Measurements from ENCODE around the gene WNT3A.

GRCh38 chr1:228104526-228105269 is 97.9 kb downstream of the WNT3A start:
- TF ChIP-seq CTCF (IDR thresholded peaks at IDR 0.05) = no peak
- no peak for TF ChIP-seq POLR2A (IDR thresholded peaks at IDR 0.05)
- TF ChIP-seq EP300 (IDR thresholded peaks at IDR 0.05; ENCODE audit: low read depth) = no peak

Measured in transverse colon (tissue), 3 donors.